Measurements from ENCODE around the gene CLDND2.

CLDND2 gene

DNA sequence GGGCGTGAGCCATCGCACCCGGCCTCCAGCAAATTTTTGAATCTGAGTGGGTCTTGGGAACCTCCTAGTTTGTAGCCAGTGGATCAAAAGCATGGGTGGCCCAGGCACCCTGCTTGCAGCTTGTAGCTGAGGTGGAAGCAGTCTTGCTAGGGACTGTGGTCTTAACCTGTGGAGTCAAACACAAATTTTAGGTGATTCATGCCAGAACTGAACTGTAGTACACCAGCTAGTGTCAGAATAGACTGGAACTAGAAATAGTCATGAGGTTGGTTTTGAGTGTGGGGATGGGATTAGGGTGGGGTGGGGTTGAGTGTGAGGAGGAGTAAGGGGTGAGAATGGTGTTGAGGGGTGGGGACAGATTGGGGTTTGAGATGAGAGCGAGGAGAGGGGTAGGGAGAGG lies 13.2 kb upstream of the CLDND2 start:
- no peak for DNase-seq (ENCODE audit: low read depth)

GRCh38 chr19:51380379-51380778 lies 11.6 kb upstream of the CLDND2 start:
- DNase-seq (ENCODE audit: low read depth), result no peak

- DNase-seq (ENCODE audit: low read depth), result no peak
These were observed 8.6 kb upstream of the CLDND2 start for GRCh38 chr19:51377422-51377821.

GRCh38 chr19:51375504-51376221 lies 6.9 kb upstream of the CLDND2 start:
- no peak for DNase-seq (ENCODE audit: low read depth)

DNA sequence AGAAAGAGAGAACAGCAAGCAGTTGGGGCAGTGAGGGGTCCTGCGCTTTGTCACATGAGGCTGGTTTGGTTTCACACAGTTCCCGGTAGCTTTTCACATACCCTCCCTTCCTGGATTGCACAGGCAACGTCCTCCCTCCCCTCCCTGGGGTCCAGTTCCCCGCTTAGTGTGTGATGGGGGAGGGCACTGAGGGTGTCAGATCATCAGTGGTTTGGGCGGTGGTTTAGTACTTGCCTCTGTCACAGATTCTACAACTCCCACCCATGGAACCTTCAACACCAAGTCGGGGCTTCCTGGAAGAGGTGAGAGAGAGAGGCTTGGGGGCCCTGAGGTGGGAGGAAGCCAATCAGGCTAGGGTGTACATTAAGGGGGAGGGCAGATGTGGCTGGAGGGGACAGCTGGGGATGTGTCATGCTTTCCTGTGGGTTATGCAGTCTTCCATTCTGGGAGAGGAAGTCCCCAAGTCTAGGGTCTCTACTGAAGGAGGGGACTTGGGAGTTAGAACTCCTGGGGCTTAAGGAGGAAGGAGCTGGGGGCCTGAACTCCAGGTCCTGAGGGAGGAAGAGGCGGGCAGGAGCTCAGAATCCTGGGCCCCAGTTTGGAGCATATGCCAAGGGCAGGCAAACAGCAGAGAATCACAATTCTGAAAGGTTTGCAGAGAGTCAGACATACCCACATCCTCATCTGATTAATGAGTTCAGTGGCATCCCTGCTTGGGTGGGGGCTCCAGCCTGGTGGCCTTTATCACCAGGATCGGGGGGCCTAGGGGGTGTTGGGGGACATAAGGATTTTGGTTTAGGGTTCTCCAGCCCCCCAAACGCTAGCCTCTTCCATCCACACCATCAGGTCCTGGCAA lies 4.1 kb upstream of the CLDND2 start, which contains the start of gene NKG7:
TSS of gene NKG7 (minus strand) at position 6 of the 856 bp plus-strand sequence. CDS start 119 bp downstream, outside the sequence.
- DNase-seq (ENCODE audit: low read depth), result no peak

DNA sequence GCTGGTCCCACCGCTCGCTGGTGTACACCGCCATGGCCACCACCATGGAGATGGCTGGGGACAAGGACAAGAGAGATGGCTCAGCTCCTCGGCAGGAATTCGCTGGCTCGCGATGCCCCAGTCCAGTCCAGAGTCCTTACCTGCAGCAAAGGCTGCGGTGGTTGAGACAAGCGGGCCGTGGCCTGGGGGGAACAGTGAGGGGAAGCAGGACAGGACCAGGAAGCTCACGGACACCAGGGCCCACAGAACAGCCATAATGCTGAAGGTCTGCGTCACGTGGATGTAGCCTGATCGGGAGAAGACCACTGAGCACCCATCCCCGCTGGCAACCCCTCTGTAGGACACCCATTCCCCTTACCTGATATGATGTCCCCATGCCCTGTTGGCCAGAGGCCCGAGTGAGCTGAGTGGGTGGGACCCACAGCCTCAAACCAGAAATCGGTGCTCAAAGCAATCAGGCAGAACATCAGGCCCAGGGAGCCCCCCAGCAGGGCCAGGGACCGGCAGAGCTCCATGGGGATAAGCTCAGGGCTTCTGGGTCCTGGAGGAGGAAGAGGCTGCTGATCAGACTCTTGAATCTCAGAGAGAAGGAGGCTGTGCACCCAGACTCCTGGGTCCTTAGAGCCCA lies 3.3 kb upstream of the CLDND2 start:
- no peak for DNase-seq (ENCODE audit: low read depth)

DNA sequence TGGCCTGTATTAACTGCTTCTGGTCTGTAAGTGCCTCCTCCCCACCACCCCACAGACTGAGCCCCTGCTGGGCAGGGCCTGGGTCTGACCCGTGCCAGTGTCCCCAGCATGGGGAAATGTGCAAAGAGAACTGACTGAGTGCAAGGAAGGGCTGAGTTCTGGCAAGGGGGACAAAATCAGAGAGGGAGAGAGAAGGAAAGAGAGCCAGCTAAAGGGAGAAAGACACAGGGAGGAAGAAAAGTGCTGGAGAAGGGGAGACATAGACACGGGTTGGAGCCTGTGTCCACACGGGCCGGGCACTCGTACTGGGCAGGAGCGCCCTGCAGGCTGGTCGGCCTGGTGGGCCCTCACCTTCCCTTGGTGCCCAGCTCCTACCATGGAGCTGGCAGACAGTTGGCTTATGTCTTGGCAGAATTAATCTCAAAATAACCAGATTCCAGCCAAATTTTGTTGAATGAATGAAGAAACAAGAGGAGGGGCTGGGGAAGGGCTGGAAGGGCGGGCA lies 2.4 kb upstream of the CLDND2 start:
- no peak for DNase-seq (ENCODE audit: low read depth)

DNA sequence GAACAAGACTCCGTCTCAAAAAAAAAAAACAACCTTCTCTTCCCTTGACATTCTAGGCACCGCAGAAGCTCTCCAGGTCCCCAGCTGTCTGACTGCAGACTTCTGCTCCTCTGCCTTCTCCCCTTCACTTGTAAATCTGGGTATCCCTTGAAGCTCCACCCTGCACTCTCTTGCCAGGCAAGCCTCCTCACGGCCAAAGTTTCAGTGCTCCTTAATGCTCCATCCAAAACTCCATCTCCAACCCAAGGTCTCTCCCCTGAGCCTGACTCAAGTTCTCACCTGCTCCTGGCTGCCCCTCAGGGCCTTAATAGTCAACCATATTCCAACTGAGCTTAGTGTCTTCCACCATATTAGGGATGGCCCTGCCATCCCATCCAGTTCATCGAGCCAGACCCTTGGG lies 1.4 kb upstream of the CLDND2 start:
- no peak for DNase-seq (ENCODE audit: low read depth)

- peak; percentile 99 for DNase-seq (ENCODE audit: low read depth)
These were observed 1.0 kb downstream of the CLDND2 start for GRCh38 chr19:51367565-51368365.

- DNase-seq (ENCODE audit: low read depth), result no peak
These were observed 1.6 kb downstream of the CLDND2 start for GRCh38 chr19:51367255-51367564.

DNA sequence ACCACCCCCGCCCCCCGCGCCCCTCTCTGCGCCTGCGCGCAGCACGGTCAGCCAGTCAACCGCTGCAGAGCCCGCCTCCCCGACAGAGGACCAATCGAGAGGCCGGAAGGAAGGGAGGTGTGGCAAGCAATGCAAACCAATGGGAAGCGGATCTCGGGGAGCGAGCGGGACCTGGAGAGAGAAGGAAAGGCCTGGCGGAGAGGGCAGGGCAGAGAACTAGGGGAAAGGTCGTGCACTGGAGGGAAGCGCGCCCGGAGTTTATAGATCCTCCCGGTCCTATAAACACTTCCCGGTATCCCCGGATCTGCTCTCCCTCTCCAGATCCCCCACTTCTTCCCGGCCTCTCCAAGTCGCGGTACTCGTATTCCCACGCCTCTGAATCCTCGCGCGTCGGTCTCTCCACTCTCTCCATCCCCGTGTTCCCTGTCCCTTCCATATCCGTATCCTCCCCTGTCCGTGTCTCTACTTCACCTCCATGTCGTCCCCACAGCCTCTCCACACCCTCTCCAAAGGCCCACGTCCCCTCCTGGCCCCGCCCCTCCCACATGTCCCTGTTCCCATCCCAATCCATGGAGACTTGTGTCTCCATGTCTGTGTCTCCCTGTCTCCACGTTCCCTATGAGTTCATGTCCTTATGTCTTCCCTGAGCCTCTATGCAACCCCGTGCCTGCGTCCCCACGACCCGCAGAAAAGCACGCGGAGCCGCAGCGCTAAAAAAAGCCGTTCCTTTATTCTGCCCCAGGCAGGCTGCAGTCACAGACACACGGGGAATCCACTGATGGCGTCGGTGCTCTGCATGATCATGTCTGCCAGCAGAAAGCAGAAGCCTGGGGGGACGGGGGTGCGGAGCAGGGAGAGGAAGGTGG lies 2.2 kb downstream of the CLDND2 start:
- DNase-seq (ENCODE audit: low read depth), result peak; percentile 99

GRCh38 chr19:51365965-51366388 lies 2.8 kb downstream of the CLDND2 start, which contains the start of gene ETFB:
ETFB (minus strand) TSS chr19:51366388; CDS start chr19:51366326, 62 bp downstream.
- DNase-seq (ENCODE audit: low read depth), result no peak

- peak; percentile 55 for DNase-seq (ENCODE audit: low read depth)
These were observed 3.4 kb downstream of the CLDND2 start for GRCh38 chr19:51365211-51365964.

DNA sequence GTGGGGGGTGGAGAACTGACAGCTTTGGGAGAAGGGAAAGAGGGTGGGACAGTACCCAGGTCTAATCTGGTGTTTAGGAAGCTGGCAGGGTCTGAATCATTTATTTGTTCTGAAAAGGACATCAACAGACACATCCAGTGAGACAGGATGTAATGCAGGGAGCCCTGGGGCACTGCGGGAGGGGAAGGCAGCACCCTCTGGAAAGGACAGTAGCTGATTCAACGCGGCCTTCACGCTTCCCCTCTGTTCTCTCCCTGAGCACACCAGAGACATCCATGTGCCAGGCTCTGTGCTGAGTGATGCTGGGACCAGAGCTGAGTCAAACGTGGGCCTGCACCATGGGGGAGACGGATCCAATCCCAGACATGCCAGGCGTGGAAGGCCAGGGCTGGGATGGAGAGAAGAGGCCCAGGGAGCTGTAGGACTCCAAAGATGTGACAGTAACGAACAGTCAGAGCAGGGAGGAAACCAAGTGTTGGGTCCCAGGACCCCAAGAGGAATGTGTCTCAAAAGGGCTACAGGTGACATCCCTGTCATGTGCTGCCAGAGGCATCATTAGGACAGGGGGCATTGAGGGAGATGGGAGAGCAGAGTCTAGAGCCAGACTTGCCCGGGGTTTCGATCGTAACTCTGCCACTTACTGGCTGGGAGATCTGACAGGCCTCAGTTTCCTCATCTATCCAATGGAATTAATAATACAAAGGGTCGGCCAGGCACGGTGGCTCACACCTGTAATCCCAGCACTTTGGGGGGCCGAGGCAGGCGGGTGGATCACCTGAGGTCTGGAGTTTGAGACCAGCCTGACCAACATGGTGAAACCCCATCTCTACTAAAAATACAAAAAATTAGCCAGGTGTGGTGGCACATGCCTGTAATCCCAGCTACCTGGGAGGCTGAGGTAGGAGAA lies 4.3 kb downstream of the CLDND2 start:
- peak; percentile 45 for DNase-seq (ENCODE audit: low read depth)

DNA sequence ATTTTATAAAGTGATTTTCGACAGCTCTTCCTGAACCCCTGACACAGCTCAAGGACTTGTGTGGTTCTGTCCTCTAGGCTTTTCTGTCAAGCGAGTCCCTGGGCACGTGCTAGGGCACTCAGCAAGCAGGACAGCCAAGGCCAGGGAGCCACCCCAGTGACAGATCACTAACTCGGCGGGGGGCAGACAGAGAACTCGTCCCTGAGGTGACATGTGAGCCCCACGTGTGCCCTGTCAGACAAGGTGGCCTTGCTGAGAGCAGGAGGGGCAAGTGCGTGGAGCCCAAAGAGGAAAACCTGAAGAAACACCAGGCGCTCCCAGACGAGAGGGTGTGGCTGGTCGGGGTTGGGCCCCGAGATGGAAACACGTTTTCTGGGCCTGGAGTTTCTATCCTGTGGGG lies 7.6 kb downstream of the CLDND2 start:
- no peak for DNase-seq (ENCODE audit: low read depth)

DNA sequence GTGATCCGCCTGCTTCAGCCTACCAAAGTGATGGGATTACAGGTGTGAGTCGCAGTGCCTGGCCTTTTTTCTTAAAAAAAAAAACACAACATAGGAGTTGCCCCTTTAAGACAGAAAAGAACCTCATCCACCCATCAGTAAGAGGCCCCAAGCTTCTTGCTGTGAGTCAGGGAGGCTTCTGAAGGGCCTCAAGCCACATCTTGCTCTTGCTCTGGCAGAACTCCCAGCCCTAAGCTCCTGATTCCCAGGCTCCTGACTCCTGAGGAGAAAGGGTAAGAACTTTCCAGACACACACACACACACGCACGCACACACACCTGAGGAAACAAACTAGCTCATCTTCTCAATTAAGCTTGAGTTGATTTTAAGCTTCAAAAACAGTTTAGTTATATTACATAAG lies 9.5 kb downstream of the CLDND2 start:
- peak; percentile 81 for DNase-seq (ENCODE audit: low read depth)

DNA sequence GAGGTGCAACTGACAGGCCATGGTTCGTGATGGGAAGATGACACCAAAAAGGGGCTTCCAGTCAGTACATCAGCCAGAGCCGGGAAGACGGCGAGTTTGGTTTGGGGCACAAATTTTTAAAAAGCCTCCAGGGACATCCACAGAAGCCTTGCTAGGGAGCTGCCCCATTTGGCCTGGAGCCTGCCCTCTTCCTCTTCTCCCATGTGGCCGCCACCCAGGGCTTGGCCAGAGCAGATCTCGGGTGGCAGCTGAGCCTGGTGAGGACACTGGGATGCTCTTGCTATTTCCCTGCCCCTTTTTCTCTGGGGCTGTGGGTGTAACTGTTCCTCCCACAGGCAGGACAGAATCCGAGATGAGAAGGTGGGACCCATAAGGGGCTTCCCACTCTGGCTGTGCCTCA lies 10.9 kb downstream of the CLDND2 start:
- DNase-seq (ENCODE audit: low read depth), result no peak

GRCh38 chr19:51356159-51356801 lies 12.5 kb downstream of the CLDND2 start:
- DNase-seq (ENCODE audit: low read depth), result no peak

All from EH (cell line).